Measurements from ENCODE around the gene DACH1. TPM values are rescaled to one million over a fixed set of nuclear protein-coding genes. Genes with fewer than 3 reads are reported as not detected.
"Not testable (repeated sequence)": the region's sequence is repeated elsewhere in the genome, so short reads cannot be mapped to it uniquely, and the experiment has no call there.

DACH1 gene
- polyA plus RNA-seq, 3 donors = 98.9 to 105 (median 99.0) TPM

- not testable (repeated sequence) for DNase-seq
Measured at GRCh38 chr13:71837582-71837981, 29.4 kb downstream of the DACH1 start.

DNA sequence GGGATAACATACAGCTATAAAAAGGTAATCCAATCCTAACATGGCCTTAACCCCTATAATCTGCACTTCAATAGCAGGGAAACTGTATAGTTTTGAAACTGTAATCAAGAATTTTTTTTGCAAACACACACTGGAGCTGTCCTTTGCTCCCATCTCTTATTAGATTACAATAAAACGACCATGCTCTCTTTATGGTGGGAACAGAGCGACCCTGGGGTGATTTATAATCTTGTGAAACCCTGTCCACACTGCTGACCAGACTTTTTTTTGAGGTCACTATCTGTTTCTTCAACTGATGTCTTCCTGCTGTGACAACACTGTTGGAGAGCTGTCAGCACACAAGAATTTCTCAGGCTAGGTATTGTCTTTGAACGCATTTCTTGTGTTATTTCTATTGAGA lies 35.3 kb downstream of the DACH1 start:
- DNase-seq = peak; percentile 81

DNA sequence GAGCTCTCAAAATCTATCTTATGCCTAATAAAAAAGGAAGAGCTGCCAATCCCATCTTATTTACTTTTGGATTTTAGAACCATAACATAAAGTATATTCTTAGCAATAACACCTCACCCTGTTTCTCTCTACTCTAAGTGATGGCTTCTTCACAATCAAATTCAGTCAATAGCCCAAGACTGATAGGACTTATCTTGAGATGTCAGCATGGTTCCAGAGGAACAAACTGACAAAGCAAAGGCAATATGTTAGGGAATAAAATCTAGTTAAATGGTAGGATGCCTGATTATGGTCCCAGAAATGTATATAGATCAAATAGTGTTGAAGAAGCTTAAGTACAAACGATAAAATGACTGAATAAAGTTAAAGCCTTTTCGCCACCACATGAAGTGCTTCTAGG lies 36.3 kb downstream of the DACH1 start:
- DNase-seq = no peak

DNA sequence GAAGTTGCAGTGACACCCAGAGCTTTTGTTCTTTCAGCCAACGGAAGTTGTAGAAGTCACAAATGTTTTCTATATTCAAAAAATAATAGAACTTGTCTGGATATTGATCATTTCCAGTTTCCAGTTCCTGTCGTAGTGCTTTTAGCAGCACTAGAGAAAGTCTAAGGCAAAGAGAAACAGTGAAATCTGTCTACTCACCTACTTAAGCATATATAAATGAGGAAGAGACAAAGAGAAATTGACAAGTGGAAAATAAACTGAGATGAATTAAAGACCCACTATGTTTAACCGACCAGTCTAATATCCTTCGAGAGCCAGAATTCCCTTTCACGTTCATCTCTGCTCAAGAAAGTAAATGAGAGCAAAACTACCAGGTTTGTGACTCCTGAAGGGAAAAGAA lies 36.7 kb downstream of the DACH1 start:
- DNase-seq = no peak

- DNase-seq = no peak
Measured at GRCh38 chr13:71829547-71829946, 37.5 kb downstream of the DACH1 start.

DNA sequence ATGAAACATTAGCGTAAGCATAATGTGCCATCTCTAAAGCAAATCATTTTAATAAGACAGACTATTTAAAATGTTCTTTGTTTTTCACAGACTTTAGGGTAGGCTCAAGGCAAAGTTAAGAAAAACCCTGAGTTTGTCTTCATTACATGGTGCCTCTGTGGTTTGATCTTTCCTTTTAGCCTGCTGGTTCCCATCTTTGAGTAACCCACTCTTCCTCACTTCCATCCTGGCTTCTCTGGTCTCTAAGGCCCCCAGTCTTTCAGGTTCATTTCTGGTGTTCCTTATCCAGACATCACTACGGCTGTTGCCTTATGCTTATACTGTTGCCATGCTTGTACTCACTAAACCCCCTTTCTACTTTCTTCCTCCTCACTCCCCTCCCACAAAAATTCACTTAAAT lies 38.4 kb downstream of the DACH1 start:
- DNase-seq = no peak

DNA sequence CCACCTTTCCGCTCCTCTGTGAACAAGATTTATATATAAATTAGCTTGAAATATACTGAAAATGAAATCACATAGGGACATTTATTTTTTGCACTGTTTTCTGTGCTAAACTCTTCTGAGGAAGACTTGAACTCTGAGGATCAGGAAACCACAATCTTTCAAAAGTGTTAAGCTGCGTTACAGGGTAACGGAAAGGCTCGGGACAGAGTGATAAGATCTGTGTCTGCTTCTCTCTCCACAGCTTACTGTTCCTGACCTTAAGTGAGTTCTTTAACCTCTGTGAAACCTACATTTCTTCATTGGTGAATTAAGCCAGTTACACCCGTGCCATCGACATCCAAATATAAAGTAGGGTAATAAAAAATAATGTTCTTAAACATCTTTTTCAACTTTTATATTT lies 38.9 kb downstream of the DACH1 start:
- no peak for DNase-seq

GRCh38 chr13:71827241-71827640 lies 39.8 kb downstream of the DACH1 start:
- DNase-seq = no peak

- no peak for DNase-seq
Measured at GRCh38 chr13:71820699-71821098, 46.3 kb downstream of the DACH1 start.

- DNase-seq = no peak
Measured at GRCh38 chr13:71817335-71817734, 49.7 kb downstream of the DACH1 start.

- no peak for DNase-seq
Measured at GRCh38 chr13:71814806-71815360, 52.1 kb downstream of the DACH1 start.

- DNase-seq = no peak
Measured at GRCh38 chr13:71813187-71813586, 53.8 kb downstream of the DACH1 start.

- no peak for DNase-seq
Measured at GRCh38 chr13:71811344-71811743, 55.7 kb downstream of the DACH1 start.

DNA sequence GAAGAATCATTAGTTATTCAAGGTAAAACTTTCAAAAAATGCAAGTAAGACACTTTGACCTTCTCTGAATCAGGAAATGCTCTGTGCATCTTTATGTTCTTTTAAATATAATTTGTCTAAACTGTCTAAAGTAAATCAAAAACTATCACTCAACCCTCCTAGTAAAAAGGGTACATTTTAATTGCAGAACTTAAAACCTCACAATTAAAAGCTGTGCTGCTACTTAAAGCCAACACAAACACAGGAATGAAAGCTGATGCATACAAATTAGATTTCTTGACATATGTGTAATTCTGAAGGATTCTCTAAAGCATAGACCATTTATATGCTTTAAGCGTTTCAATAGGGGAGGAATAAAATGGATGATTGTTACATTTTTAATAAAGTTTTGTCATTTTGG lies 58.3 kb downstream of the DACH1 start:
- no peak for DNase-seq

GRCh38 chr13:71806886-71807285 lies 60.1 kb downstream of the DACH1 start:
- DNase-seq = no peak

DNA sequence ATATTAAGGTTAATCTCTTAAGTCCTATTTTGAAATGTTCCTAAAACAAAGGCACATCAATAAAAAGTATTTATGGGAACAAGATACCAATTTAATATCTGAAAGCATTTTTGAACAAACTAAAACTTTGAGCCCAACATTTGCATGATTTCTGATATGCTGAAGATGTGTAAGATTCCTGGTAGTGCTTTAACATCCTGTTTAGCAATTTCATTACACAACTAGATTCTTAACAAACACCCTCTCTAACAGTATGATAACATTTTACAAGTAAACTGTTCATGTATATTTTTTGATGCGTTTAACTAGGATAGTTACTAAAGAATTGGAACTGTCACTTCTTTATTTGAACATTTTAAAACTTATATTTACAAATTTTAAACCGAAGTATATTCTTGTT lies 63.9 kb downstream of the DACH1 start:
- DNase-seq = no peak

- no peak for DNase-seq
Measured at GRCh38 chr13:71801781-71802180, 65.2 kb downstream of the DACH1 start.

DNA sequence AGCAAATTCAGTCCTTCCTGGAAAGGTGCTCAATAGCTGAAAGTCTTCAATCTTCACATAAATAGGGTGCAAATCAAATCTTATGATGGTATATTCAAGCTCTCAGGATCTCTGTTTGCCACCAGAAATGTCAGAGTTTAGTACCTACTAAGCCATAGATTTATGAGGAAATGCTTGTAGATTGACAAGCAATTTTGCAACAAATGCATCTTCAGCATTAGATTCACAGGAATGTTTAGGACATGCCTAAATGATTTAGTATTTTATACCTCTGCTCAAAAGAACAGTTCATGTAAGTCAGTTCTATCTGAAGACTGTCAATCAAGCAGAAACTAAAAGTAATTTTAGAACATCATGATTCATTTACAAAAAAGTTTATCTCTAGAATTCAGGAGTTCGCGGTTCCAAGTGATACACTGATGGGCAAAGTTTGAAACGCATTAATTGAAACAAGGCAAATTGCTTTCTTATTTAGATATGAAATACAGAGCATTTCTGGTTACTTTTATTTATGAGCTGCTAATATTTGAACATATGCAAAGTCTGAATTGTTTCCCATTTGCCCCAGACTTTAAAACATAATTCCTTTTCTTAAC lies 65.7 kb downstream of the DACH1 start:
- no peak for DNase-seq

- no peak for DNase-seq
Measured at GRCh38 chr13:71799324-71799723, 67.7 kb downstream of the DACH1 start.

DNA sequence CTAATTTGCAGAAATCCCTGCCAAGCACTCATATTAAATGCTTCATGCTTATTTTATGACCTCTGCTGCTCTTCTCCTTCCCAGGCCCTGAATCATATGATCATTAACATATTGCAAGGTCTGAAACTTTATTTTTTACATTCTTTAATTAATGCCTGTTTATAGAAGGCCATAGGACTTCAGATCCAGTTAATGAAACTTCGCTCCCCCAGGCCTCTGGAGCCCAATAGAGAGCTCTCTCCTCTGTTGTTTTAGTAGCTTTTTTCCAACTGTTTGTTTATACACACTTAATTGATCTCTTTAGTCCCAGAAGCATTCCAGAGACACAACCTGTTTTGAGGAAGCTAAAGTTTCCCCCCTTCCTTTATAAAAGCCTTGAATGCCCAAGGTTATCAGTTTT lies 68.3 kb downstream of the DACH1 start:
- DNase-seq = peak; percentile 34

- peak; percentile 40 for DNase-seq
Measured at GRCh38 chr13:71797517-71797916, 69.5 kb downstream of the DACH1 start.

- DNase-seq = peak; percentile 37
Measured at GRCh38 chr13:71789693-71790329, 77.2 kb downstream of the DACH1 start.

- DNase-seq = no peak
Measured at GRCh38 chr13:71789037-71789436, 78.0 kb downstream of the DACH1 start.

DNA sequence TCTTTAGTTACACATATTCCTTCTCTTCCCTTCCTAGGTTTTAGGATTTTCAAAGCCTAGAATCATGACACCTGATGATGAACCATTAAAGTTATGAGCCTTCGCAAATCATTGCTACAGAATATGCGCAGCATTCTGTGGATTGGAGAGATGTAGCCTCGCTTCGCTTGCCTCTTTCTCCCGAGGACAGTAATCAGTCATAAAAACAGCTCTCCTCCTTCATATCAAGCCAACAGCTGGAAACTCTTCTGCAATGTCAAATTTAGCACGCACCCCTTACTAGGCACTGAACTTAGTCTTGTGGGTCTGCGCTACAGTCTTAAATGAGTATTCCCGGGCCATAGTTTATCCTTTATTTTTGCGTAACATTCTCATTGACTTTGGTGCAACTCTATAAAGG lies 79.6 kb downstream of the DACH1 start:
- DNase-seq = no peak
